ENCODE measurements around the gene ALKBH4.

ALKBH4 gene

GRCh38 chr7:102434039-102434486 lies 30.6 kb downstream of the ALKBH4 start:
- peaks cover 49% of the 10 kb centered on the region for H3K4me1 Mint-ChIP-seq
- H3K4me3 Mint-ChIP-seq: peak overlapping the region; percentile 90
- H3K36me3 Mint-ChIP-seq (ENCODE audit: low read depth): peaks cover 10% of the 10 kb centered on the region
- H3K9me3 Mint-ChIP-seq: no peaks in the 10 kb centered on the region
- H3K27me3 Mint-ChIP-seq (ENCODE audit: low read depth, poor library complexity): no peaks in the 10 kb centered on the region
- no peak for TF ChIP-seq CTCF (IDR thresholded peaks at IDR 0.05)
- H3K27ac Mint-ChIP-seq: no peak overlapping the region
- no peak for DNase-seq

GRCh38 chr7:102433219-102434038 lies 31.2 kb downstream of the ALKBH4 start, which contains the start of gene ORAI2:
TSS of gene ORAI2 (plus strand) at chr7:102433575. CDS start at chr7:102438957, 5,382 bp downstream.
- peak; percentile 91 for DNase-seq
- H3K4me3 Mint-ChIP-seq: peak within 1 kb of the TSS; percentile 90

GRCh38 chr7:102432442-102433218 lies 32.0 kb downstream of the ALKBH4 start:
- Mint-ChIP-seq H3K27ac (peak overlapping the region; percentile 29), H3K27me3 (ENCODE audit: low read depth, poor library complexity) (no peaks in the 10 kb centered on the region), H3K9me3 (no peaks in the 10 kb centered on the region), H3K4me3 (peak overlapping the region; percentile 82), H3K36me3 (ENCODE audit: low read depth) (peaks cover 16% of the 10 kb centered on the region), H3K4me1 (peaks cover 49% of the 10 kb centered on the region)
- DNase-seq: peak; percentile 40
- TF ChIP-seq CTCF (IDR thresholded peaks at IDR 0.05): no peak

More at GRCh38 chr7:102433219-102434038, 31.2 kb downstream of the ALKBH4 start, which contains the start of gene ORAI2:
- H3K27ac Mint-ChIP-seq: peak within 1 kb of the TSS; percentile 83
- H3K9me3 Mint-ChIP-seq: no peaks in the 10 kb centered on the region
- peaks cover 49% of the 10 kb centered on the region for H3K4me1 Mint-ChIP-seq
- no peaks in the 10 kb centered on the region for H3K27me3 Mint-ChIP-seq (ENCODE audit: low read depth, poor library complexity)
- TF ChIP-seq CTCF (IDR thresholded peaks at IDR 0.05): no peak
- peaks cover 9% of the 10 kb centered on the region for H3K36me3 Mint-ChIP-seq (ENCODE audit: low read depth)

GRCh38 chr7:102431617-102432298 lies 32.9 kb downstream of the ALKBH4 start:
- no peaks in the 10 kb centered on the region for H3K27me3 Mint-ChIP-seq (ENCODE audit: low read depth, poor library complexity)
- peak overlapping the region; percentile 93 for H3K27ac Mint-ChIP-seq
- peak overlapping the region; percentile 82 for H3K4me3 Mint-ChIP-seq
- no peak for DNase-seq
- TF ChIP-seq CTCF (IDR thresholded peaks at IDR 0.05): no peak
- peaks cover 49% of the 10 kb centered on the region for H3K4me1 Mint-ChIP-seq
- no peaks in the 10 kb centered on the region for H3K9me3 Mint-ChIP-seq
- H3K36me3 Mint-ChIP-seq (ENCODE audit: low read depth): peaks cover 23% of the 10 kb centered on the region

- H3K4me1 Mint-ChIP-seq: peaks cover 51% of the 10 kb centered on the region
- H3K4me3 Mint-ChIP-seq: no peak overlapping the region
- no peak for TF ChIP-seq CTCF (IDR thresholded peaks at IDR 0.05)
- peaks cover 38% of the 10 kb centered on the region for H3K36me3 Mint-ChIP-seq (ENCODE audit: low read depth)
- H3K9me3 Mint-ChIP-seq: no peaks in the 10 kb centered on the region
- no peaks in the 10 kb centered on the region for H3K27me3 Mint-ChIP-seq (ENCODE audit: low read depth, poor library complexity)
- no peak for DNase-seq
- peak overlapping the region; percentile 48 for H3K27ac Mint-ChIP-seq
Observed at GRCh38 chr7:102429141-102429899, 35.3 kb downstream of the ALKBH4 start.

Data from nephron progenitor cell (in vitro differentiated cells).